Karpas-422 (cell line): ENCODE results near the gene SPI1. TPM values are rescaled to one million over a fixed set of nuclear protein-coding genes. Genes with fewer than 3 reads are reported as not detected.

Experiments used
- DNase-seq: peaks from one replicate; pipeline ENCODE4 v3.0.0-alpha.2; 2015
- H2AFZ ChIP-seq: fragments of 200-600 bp; sonication (generic); 2 replicates; pipeline ENCODE4 v1.6.1; 2014; ENCODE audit warnings: antibody characterized with exemption, low read length, mixed read lengths
- H3K27ac ChIP-seq: fragments of 200-600 bp; sonication (generic); 2 replicates; pipeline ENCODE4 v1.5.1; 2014; ENCODE audit warnings: mild to moderate bottlenecking, low read length, moderate library complexity
- H3K27me3 ChIP-seq: fragments of 200-600 bp; sonication (generic); 2 replicates; pipeline ENCODE4 v1.6.1; 2014; ENCODE audit warnings: low read length, mixed read lengths
- H3K36me3 ChIP-seq: fragments of 200-600 bp; sonication (generic); 2 replicates; pipeline ENCODE4 v1.6.1; 2014; ENCODE audit warnings: low read length, mixed read lengths; ENCODE audit not compliant: insufficient read depth
- H3K4me1 ChIP-seq: fragments of 200-600 bp; sonication (generic); 2 replicates; pipeline ENCODE4 v1.6.1; 2014; ENCODE audit warnings: mild to moderate bottlenecking, low read length, mixed read lengths
- H3K4me2 ChIP-seq: fragments of 200-600 bp; sonication (generic); 2 replicates; pipeline ENCODE4 v1.6.1; 2014; ENCODE audit warnings: low read length, low read depth, mild to moderate bottlenecking; ENCODE audit not compliant: poor library complexity, severe bottlenecking
- H3K4me3 ChIP-seq: fragments of 200-600 bp; sonication (generic); 2 replicates; pipeline ENCODE4 v1.5.1; 2014; ENCODE audit warnings: mild to moderate bottlenecking, antibody characterized with exemption, low read length, mixed read lengths
- H3K79me2 ChIP-seq: fragments of 200-600 bp; sonication (generic); 2 replicates; pipeline ENCODE4 v1.6.1; 2014; ENCODE audit warnings: mild to moderate bottlenecking, low read length, mixed read lengths
- H3K9ac ChIP-seq: fragments of 200-600 bp; sonication (generic); 2 replicates; pipeline ENCODE4 v1.6.0; 2014; ENCODE audit warnings: low read length
- H3K9me2 ChIP-seq: fragments of 200-600 bp; sonication (generic), shearing (Covaris generic); replicated peaks from 2 replicates; pipeline ENCODE4 v1.6.0; 2014; ENCODE audit warnings: mild to moderate bottlenecking, low read length, moderate library complexity; ENCODE audit not compliant: insufficient read depth
- H3K9me3 ChIP-seq: fragments of 300-700, 200-600 bp; sonication (generic); 2 replicates; pipeline ENCODE4 v1.6.1; 2014; ENCODE audit warnings: low read length, mixed read lengths
- H4K20me1 ChIP-seq: fragments of 200-600 bp; sonication (generic); 2 replicates; pipeline ENCODE4 v1.6.1; 2014; ENCODE audit warnings: mild to moderate bottlenecking, antibody characterized with exemption, low read length, low read depth; ENCODE audit not compliant: insufficient read depth
- total RNA-seq: library from RNA; depleted of rRNA; stranded (reverse); fragments of >200 nt; shearing (Covaris generic); gene quantifications from 2 replicates; pipeline ENCODE4 v1.2.3, GENCODE V29; 2014; ENCODE audit warnings: low replicate concordance

Gene SPI1
- total RNA-seq, 1 experiment from 2014 or later, result 114 TPM

DNA sequence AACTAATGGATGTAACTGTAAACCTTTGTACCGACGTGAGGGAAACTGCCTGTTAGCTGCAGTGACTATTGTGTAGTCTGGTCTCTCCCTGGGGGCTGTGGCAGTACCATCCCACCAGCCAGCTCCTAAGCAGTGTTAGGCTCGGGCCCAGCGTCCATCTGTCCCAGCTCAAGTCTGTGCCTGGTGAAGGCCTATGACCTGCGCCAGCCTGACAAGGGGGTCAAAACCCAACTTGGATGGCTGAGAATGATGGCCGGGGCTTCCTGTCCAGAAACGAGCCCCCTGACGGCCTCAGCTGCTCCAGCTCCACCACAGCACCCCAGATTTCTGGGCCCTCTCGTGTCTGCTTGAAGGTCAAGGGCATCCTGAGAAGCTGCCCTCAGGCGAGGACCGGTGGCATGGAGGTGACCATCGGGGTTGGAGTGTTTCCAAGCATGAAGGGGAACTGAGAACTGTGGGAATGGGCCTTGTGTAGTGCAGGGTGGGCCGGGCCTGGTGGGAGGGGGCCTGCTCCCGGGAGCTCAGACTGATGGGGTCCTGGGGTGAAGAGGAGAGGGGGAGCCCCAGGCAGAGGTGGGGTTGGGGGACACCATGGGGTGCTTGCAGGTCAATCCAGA, 14.3 kb upstream of the SPI1 start:
- Histone ChIP-seq H3K79me2 (no peaks in the 10 kb centered on the region), H3K4me2 (no peak overlapping the region), H4K20me1 (no peaks in the 10 kb centered on the region), H3K27ac (no peak overlapping the region), H2AFZ (no peak overlapping the region), H3K9ac (no peak overlapping the region), H3K9me3 (no peaks in the 10 kb centered on the region), H3K9me2 (no peaks in the 10 kb centered on the region), H3K27me3 (no peaks in the 10 kb centered on the region), H3K4me1 (peaks cover 27% of the 10 kb centered on the region), H3K4me3 (no peak overlapping the region), H3K36me3 (no peaks in the 10 kb centered on the region)
- no peak for DNase-seq

DNA sequence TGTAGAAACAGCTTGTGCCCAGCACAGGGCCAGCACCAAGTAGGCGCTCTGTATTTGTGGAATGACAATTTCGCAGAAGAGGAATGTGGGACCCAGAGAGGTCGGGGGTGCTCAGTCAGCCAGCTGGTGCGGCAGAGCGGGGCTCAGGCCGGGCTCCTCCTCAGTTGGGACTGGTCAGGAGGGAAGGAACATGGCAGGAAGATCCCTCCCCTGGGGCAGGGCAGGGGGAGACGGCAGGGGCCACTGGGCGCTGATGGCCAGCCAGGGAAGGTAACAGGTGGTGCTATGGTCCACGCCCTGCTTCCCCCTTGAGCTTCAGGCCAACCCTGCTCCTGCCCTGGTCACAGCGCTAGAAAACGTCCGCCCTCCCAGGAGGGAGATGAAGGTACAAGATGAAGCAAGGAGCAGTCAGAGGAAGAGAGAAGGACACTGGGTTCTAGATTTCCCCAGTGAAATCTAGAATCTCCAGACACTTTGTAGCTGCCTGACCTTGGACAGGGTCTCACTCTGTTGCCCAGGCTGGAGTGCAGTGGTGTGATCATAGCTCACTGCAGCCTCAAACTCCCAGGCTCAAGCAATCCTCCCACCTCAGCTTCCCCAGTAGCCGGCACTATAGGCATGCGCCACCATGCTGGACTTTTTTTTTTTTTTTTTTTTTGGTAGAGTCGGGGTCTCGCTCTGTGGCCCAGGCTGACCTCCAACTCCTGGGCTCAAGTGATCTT, 13.5 kb upstream of the SPI1 start:
- no peaks in the 10 kb centered on the region for H3K9me3 ChIP-seq
- no peaks in the 10 kb centered on the region for H3K79me2 ChIP-seq
- DNase-seq, result no peak
- no peak overlapping the region for H2AFZ ChIP-seq
- H3K9me2 ChIP-seq, result no peaks in the 10 kb centered on the region
- no peaks in the 10 kb centered on the region for H3K27me3 ChIP-seq
- no peaks in the 10 kb centered on the region for H3K36me3 ChIP-seq
- H3K4me1 ChIP-seq, result peaks cover 27% of the 10 kb centered on the region
- no peaks in the 10 kb centered on the region for H4K20me1 ChIP-seq
- H3K9ac ChIP-seq, result no peak overlapping the region
- H3K27ac ChIP-seq, result no peak overlapping the region
- no peak overlapping the region for H3K4me3 ChIP-seq
- no peak overlapping the region for H3K4me2 ChIP-seq

DNA sequence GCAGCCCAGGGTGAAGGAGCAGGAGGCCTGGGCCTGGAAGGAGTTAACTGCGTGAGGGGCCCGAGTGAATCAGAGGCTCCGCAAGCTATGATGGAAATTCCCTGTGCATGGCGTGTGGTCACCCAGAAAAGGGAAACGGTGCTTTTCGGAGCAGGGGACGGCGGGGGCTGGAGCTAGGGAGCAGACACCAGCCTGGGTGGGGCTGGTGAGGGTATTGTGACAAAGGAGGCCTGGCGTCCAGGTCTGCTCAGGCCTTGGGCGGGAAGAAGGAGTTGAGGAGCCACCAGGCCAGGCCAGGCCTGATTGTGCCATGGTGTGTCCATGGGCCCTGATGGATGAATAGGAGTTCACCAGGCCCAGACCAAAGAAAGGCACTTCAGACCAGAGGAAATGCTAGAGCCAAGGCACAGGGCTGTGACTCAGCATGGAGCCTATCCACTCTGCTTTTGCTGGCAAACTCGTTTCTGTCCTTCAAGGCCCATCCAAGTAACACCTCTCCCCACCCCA, 12.8 kb upstream of the SPI1 start:
- no peaks in the 10 kb centered on the region for H3K9me2 ChIP-seq
- H3K36me3 ChIP-seq, result no peaks in the 10 kb centered on the region
- no peaks in the 10 kb centered on the region for H3K79me2 ChIP-seq
- no peak overlapping the region for H3K4me3 ChIP-seq
- H3K9me3 ChIP-seq, result no peaks in the 10 kb centered on the region
- H3K27me3 ChIP-seq, result no peaks in the 10 kb centered on the region
- H3K27ac ChIP-seq, result no peak overlapping the region
- H3K4me2 ChIP-seq, result no peak overlapping the region
- no peak for DNase-seq
- H4K20me1 ChIP-seq, result no peaks in the 10 kb centered on the region
- H2AFZ ChIP-seq, result no peak overlapping the region
- H3K4me1 ChIP-seq, result peaks cover 27% of the 10 kb centered on the region
- no peak overlapping the region for H3K9ac ChIP-seq

DNA sequence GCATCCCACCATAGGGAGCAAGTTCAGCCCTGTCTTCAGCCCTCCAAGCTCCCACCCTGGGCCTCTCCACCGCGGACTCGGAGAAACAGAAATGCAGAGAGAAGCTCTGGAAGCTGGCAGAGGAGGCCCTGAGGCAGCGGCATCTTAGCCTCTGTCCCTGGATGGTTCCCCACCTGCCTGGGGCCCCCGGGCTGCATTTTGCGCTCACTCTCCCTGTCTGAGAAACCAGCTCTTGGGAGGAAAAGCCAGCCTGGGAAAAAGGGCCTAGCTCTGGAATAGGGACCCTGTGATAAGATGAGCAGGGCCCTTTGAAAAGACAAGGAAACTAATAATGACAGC, 12.0 kb upstream of the SPI1 start:
- Histone ChIP-seq H3K9me3 (no peaks in the 10 kb centered on the region), H3K79me2 (no peaks in the 10 kb centered on the region), H3K36me3 (no peaks in the 10 kb centered on the region), H3K27ac (no peak overlapping the region), H4K20me1 (no peaks in the 10 kb centered on the region), H3K9ac (no peak overlapping the region), H3K27me3 (no peaks in the 10 kb centered on the region), H3K9me2 (no peaks in the 10 kb centered on the region), H3K4me3 (no peak overlapping the region), H3K4me1 (peaks cover 22% of the 10 kb centered on the region), H2AFZ (no peak overlapping the region), H3K4me2 (no peak overlapping the region)
- no peak for DNase-seq

DNA sequence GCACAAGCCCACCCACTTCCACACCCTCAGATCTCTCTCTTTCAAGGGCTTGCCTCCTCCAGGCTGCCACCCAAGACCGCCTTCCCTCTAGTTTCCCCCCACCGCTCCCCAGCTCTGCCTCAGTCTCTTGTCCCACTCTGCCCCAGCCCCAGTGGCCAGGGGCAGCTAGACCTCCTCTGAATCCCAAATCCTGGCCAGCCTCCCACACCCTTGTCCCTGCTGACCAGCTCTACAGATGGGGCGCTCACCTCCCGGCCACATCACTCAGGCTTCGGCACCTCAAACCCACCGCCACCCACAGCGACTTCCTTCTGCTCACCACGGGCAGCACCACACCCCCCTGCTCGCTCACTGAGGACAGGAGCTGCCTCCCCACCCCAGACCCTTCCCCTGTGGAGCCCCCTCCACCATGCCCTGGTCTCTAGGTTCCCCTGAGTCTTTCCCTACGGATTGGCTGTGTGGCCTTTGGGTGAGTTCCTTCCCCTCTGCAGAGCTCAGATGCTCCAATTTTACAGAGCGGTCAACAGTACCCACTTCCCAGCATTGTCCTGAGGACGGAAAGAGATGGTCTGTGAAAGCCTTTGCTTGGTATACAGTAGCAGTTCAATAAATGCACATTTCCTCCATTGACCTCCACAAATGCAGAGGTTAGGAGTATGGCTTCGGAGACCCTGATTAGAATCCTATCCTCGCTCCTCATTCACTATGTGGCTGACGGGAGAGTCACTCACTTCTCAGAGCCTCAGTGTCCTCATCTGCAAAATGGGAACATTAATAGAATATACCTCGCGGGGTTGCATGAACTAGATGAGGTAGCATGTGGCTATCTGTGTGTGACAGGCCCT, 11.5 kb upstream of the SPI1 start:
- no peak overlapping the region for H2AFZ ChIP-seq
- no peak overlapping the region for H3K4me2 ChIP-seq
- no peaks in the 10 kb centered on the region for H3K36me3 ChIP-seq
- H3K9me2 ChIP-seq, result no peaks in the 10 kb centered on the region
- H3K4me3 ChIP-seq, result no peak overlapping the region
- no peak overlapping the region for H3K27ac ChIP-seq
- H3K9me3 ChIP-seq, result no peaks in the 10 kb centered on the region
- H4K20me1 ChIP-seq, result no peaks in the 10 kb centered on the region
- no peak overlapping the region for H3K9ac ChIP-seq
- no peaks in the 10 kb centered on the region for H3K27me3 ChIP-seq
- DNase-seq, result no peak
- H3K79me2 ChIP-seq, result no peaks in the 10 kb centered on the region
- peaks cover 16% of the 10 kb centered on the region for H3K4me1 ChIP-seq

GRCh38 chr11:47388697-47389576, 10.6 kb upstream of the SPI1 start:
- DNase-seq, result no peak
- no peaks in the 10 kb centered on the region for H4K20me1 ChIP-seq
- H3K4me3 ChIP-seq, result no peak overlapping the region
- H3K9me3 ChIP-seq, result no peaks in the 10 kb centered on the region
- H3K9me2 ChIP-seq, result no peaks in the 10 kb centered on the region
- no peak overlapping the region for H3K27ac ChIP-seq
- H3K27me3 ChIP-seq, result no peaks in the 10 kb centered on the region
- H3K4me1 ChIP-seq, result peaks cover 8% of the 10 kb centered on the region
- H3K4me2 ChIP-seq, result no peak overlapping the region
- no peak overlapping the region for H3K9ac ChIP-seq
- H3K79me2 ChIP-seq, result no peaks in the 10 kb centered on the region
- H2AFZ ChIP-seq, result no peak overlapping the region
- H3K36me3 ChIP-seq, result no peaks in the 10 kb centered on the region

GRCh38 chr11:47387944-47388696, 9.8 kb upstream of the SPI1 start:
- no peak overlapping the region for H3K27ac ChIP-seq
- DNase-seq, result no peak
- H4K20me1 ChIP-seq, result no peaks in the 10 kb centered on the region
- H3K9ac ChIP-seq, result no peak overlapping the region
- no peak overlapping the region for H3K4me3 ChIP-seq
- no peaks in the 10 kb centered on the region for H3K79me2 ChIP-seq
- no peak overlapping the region for H2AFZ ChIP-seq
- H3K27me3 ChIP-seq, result no peaks in the 10 kb centered on the region
- no peaks in the 10 kb centered on the region for H3K9me3 ChIP-seq
- no peaks in the 10 kb centered on the region for H3K9me2 ChIP-seq
- H3K4me2 ChIP-seq, result no peak overlapping the region
- H3K4me1 ChIP-seq, result no peaks in the 10 kb centered on the region
- H3K36me3 ChIP-seq, result no peaks in the 10 kb centered on the region
